Adipose tissue (tissue), 3 donors: ENCODE measurements around the gene MSH5. TPM values are rescaled to one million over a fixed set of nuclear protein-coding genes. Genes with fewer than 3 reads are reported as not detected.
A peak's percentile ranks its signal among the peaks of the same experiment; 100 is the strongest.
"Not testable (repeated sequence)": the region's sequence is repeated elsewhere in the genome, so short reads cannot be mapped to it uniquely, and the experiment has no call there.

Experiments used
- H3K27ac ChIP-seq: one replicate; pipeline ENCODE4 v1.5.1; 2013; ENCODE audit warnings: low read depth, low read length
- WGBS, 3 donors: extraction: QIAGEN DNeasy Blood & Tissue Kit; methylation state at CpG; one replicate each; pipeline ENCODE4 v1.1.7; 2013; 5-methylcytosine and 5-hydroxymethylcytosine counted together
- polyA plus RNA-seq, 3 donors: library from polyadenylated mRNA; stranded (reverse); fragments of 200-250 nt; gene quantifications; one replicate each; pipeline ENCODE4 v1.2.3, GENCODE V29; 2013
- donor health status: healthy with polysubstance abuse.
- donor health status: Bipolar disorder and iron deficiency.
- donor health status: healthy.

The MSH5 gene
- polyA plus RNA-seq, 3 donors = 2.4 to 4.4 (median 3.9) TPM

DNA sequence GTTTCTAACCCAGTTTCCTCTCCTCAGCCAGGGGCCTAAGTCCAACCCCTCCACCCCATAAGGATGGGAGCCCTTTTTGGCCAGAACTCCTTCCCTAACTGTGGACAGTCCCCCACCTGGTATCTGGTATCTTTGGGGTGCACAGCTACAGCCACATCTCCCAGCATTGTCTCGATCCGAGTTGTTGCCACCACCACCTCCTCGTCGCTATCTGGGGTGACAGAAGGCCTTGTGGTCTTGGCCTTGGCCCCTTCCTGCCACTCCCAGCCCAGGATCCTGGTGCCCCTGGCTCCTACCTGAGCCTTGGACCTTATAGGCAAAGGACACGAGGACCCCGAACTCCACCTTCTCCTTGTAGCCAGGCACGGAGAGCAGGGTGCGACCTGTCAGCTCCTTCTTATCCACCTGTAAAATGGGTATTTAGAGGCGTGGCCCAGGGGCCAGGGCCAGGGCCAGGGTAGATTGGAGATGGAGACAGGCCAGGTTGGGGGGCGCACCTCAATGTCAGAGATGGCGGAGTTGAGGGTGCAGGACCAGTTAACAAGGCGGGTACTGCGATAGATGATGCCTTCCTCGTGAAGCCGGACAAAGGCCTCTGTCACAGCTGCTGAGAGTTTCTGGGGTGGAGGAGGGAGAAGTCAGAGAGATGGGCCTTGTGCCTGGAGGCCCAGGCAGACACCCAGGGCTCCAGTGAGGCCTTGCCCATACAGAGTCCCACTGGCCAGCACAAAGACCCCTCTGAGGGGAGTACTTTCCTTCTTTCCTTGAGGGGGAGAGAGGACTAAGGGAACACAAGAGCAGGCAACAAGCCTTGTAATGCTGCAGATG is 44.5 kb downstream of the MSH5 start:
- no peak overlapping the region for H3K27ac ChIP-seq
- 92 to 95% (median 95%) methylated on average over 15 of the region's 15 CpGs for WGBS, 3 donors

DNA sequence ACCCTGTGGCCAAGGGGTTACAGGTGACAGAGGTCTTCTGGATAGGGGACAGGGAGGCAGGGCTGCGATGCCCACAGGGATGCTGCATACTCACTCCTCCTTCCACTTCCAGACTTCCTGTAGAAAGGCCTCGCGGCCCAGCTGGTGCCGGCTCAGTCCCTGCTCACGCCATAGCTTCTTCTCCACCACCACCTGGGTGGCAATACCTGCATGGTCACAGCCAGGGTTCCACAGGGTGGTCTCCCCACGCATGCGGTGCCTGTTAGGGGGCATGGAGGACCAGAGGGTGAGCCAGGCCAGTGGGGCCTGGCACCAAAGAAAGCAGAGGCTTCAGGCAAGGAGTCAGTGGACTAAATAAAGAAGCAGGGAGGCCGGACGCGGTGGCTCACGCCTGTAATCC is 45.7 kb downstream of the MSH5 start:
- WGBS, 3 donors = 95 to 96% (median 96%) methylated on average over 11 of the region's 11 CpGs
- no peak overlapping the region for H3K27ac ChIP-seq

DNA sequence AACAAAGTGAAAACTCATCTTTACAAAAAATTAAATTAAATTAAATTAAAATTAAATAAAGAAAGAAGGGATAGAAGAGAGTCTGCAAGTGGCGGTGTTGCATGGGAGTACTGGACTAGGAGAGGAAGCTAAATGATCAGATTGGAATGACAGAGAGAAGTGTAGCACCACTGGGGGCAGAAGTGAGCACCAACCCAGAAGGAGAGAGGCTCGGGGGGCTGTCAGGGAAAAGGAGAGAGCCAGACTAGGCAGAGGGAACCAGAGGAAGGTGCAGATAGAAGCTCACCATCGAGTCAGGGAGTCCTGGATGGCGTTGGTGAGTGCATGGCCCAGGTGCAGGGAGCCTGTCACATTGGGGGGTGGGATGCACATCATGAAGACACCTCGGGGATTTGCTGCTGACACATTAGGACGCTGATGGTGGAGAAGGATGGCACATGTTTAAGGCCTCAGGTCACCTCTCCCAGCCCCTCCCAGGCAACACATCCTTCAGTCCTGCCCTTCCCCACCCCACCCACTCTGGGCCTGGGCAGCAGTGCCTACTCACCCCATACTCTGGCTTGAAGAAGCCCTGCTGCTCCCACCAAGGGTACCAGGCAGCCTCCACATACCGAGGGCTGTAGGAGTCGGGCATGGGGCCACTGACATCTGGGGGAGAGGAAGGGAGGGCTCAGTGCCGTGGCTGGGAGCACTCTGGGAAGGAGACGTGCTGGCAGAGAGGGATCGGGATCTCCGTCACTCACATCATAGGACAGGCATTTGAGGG is 51.7 kb downstream of the MSH5 start:
- no peak overlapping the region for H3K27ac ChIP-seq
- 63 to 67% (median 65%) methylated on average over 12 of the region's 12 CpGs for WGBS, 3 donors

DNA sequence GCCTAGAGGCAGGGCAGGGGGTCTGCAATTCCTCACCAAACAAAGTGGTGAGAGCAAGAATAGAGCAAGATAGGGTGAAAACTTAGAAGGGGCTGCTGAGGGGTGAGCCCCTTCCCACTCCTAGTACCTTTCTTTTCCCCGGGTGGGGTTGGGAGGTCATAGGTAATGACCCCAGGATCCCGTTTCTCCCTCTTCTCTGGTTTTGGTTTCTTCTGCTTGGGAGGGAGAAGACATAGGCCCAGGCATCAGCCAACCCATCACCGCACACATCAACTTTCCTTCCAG is 52.2 kb downstream of the MSH5 start:
- 79 to 86% (median 84%) methylated on average over 3 of the region's 3 CpGs for WGBS, 3 donors

DNA sequence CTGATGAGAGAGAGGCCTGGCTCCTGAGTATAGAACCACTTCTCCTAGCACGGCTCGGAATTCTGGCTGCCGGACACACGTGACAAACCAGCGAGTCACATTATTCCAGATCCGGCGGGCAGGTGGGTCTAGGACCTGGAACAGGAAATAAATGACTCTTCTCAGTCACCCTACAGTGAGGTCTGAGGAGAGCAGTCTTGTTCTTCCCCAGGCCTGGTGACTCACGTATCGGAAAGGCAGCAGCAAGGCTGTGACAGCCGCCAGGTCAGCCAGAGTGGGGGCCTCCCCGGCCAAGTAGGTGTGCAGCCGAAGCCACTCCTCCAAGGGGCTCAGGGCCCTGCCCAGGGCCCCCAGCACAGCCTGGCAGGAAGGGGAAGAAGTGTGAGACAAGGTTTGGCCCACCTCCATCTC is 53.0 kb downstream of the MSH5 start:
- H3K27ac ChIP-seq = no peak overlapping the region
- WGBS, 3 donors = 76 to 90% (median 81%) methylated on average over 12 of the region's 12 CpGs

More for the DNA sequence above, 52.2 kb downstream of the MSH5 start:
- H3K27ac ChIP-seq = no peak overlapping the region

DNA sequence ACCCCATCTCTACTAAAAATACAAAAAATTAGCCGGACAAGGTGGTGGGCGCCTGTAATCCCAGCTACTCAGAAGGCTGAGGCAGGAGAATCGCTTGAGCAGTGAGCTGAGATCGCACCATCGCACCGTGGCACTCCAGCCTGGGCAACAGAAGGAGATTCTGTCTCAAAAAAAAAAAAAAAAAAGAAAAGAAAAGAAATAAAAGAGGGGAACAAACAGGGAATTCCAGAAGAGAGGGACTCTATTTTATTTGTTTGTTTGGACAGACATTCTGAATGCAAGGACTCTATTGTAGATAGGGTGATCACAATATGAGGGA is 54.1 kb downstream of the MSH5 start:
- not testable (repeated sequence) for H3K27ac ChIP-seq
- 82 to 92% (median 92%) methylated on average over 6 of the region's 6 CpGs for WGBS, 3 donors

DNA sequence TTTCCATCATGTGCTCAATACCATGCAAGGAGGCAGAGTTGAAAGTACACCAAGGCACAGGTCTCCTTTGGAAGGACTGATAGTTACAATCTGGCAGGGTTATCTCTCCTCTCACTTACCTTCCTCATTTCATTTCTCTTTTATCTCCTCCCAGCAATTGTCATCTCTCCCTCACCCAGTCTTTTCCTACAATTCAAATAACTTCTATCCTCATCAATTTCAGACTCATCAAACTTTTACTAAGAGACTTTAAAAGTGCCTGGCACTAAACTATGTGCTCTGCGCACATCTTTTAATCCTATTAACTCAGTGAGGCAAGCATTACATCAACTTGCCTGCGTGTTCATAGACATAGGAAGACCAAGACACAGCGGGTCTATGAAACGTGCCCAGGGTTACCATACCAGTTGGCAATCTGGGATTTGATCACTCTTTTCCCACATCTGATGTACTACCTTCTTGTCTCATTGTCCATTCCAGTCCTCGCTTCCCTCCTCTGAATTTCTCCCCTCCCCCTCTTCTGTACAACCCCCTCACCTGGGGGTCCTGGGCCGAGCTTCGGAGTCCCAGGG is 54.6 kb downstream of the MSH5 start:
- peak overlapping the region; percentile 13 for H3K27ac ChIP-seq
- WGBS, 3 donors = 11 to 19% (median 15%) methylated on average over 7 of the region's 7 CpGs

DNA sequence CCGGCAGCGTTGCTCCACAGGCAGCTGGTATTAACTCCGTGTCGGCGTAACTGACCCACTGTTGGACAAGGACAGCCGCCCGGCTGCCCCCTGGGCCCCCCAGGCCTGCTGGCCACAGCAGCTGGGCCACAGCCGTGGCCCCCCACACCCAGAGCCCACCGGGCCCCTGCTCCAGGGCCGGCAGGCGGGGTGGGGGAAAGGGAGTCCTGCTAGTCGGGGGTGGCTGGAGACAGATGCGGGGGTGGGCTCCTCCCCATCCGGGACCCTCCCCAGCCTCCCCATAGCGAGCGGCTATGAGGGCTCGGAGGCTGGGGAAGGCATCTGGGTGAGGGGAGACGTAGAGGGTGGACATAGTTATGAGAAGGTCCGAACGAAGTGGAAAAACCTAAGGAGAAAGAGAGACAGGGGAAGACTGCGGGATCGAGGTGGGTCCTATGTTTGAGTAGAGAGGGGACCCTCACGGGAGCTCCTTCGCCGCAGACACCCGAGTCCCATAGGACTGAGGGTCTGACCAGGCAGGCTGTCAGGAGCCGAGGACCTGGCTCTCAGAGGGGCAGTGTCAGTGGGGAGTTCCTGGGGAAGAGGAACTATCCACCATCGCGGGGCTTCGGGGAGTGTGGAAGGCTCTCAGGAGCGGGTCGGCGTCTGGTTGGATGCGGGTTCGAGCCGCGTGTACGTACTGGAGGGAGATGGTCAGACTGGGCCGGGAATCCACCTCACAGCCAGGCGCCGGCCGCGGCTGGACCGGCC is 55.2 kb downstream of the MSH5 start:
- 0 to 1% (median 1%) methylated on average over 43 to 44 of the region's 44 CpGs for WGBS, 3 donors
- peak overlapping the region; percentile 89 for H3K27ac ChIP-seq

DNA sequence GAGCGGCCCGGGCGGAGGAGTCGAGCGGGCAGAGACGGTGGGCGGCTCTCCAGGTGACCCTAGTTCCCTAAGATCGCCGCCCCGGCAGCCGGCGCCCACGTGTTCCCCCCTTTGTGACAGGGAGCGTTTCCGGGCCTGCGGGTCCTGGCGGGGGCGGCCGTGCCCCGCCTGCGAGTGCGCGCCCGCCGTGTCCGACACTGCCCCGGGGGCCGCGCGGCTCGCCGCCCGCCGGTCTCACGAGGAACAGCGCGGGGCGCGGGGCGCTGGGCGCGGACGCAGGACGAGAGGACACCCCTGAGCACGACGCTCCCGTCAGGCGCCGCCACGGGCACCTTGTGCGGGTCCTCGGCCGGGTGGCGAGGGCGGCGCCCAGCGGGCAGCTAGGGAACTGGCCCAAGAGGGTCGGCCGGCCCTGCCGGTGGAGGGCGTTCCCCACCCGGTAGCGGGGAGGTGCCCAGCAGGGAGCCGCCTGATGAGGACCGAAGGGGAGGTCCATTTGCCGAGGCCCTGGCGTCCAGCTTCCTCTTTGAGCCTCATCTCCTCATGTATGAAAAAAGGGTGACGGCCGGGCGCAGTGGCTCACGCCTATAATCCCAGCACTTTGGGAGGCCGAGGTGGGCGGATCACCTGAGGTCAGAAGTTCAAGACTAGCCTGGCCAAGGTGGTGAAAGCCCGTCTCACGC is 56.0 kb downstream of the MSH5 start, which contains the start of gene VARS1:
Gene VARS1 (minus strand): TSS at position 137 of the 683 bp plus-strand sequence. CDS start 535 bp downstream, outside the sequence.
- 0 to 1% (median 1%) methylated on average over 65 to 75 of the region's 75 CpGs for WGBS, 3 donors
- H3K27ac ChIP-seq = peak within 1 kb of the TSS; percentile 89

DNA sequence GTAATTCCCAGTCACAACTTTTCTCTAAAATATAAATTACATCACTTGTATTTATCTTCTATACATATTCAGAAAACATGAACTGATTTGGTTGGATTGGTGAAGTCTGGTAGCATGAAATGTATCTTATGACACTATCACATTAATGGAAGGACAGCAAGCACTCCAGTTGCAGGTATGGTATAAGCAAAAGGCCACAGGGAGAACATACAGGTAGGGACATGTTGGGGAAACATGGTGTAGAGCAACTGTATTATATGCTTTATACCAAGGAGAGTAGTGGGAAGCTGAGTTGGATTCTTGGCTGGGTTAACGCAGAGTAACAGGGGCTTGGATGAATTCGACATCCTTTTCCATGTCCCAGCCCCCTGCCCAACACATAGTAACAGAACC is 57.2 kb downstream of the MSH5 start:
- no peak overlapping the region for H3K27ac ChIP-seq
- 82 to 92% (median 83%) methylated on average over 2 of the region's 2 CpGs for WGBS, 3 donors

DNA sequence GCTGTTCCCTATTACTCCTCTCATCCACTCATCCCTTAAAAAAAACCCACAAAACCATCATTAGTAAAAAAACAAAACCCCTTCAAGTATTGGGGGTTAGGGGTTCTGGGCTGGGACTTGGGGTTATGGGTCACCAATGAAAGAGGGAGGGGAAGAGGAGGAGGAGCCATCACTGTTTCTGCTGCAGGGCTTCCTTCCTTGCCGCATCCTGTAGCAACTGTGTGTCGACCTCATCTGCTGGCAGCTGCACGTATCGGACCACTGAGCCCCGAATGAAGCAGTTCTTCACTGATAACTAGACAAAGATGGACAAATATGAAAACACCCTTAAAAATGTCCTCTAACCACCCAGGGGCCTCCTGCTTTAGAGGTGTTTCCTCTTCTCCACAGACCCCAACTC is 57.8 kb downstream of the MSH5 start:
- H3K27ac ChIP-seq = no peak overlapping the region

DNA sequence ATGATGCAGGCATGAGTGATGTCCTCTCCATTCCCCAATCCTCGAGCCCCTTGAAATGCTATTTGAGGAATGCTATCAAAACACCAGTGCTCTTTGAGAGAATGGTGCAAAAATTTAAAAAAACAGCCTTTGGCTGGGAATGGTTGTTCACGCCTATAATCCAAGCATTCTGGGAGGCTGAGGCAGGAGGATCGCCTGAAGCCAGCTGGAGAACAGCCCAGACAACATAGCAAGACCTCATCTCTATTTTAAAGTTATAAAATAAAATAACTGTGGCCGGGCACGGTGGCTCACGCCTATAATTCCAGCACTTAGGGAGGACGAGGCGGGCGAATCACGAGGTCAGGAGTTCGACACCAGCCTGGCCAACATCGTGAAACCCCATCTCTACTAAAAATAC is 60.0 kb downstream of the MSH5 start:
- 73 to 92% (median 77%) methylated on average over 12 of the region's 12 CpGs for WGBS, 3 donors
- no peak overlapping the region for H3K27ac ChIP-seq

More for the DNA sequence above, 57.8 kb downstream of the MSH5 start:
- WGBS, 3 donors = 27 to 78% (median 36%) methylated on average over 5 of the region's 5 CpGs

DNA sequence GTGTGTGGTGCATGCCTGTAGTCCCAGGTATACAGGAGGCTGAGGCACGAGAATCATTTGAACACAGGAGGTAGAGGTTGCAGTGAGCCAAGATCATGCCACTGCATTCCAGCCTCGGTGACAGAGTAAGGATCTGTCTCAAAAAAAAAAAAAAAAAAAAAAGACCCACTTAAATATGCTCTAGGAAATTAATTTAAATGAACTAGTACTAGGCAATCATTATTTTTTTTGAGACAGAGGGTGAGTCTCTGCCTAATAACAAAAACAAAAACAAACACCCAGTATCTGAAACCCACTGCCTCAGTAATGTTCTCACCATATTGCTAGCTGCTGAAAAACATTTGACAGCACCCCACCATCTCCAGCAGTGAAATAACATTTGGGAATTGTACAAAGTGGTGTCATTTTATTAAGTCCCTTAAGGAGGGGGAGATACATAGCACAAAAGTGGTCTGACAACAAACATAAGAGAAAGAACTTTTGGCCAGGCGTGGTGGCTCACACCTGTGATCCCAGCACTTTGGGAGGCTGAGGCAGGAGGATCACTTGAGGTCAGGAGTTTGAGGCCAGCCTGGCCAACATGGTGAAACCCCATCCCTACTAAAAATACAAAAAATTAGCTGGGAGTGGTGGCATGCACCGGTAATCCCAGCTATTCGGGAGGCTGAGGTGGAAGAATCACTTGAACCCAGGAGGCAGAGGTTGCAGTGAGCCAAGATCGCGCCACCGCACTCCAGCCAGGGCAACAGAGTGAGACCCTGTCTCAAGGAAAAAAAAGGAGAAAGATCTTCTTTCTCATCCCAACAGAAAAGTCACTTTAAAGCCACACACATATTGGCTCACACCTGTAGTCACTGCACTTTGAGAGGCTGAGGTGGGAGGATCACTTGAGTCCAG is 61.5 kb downstream of the MSH5 start:
- not testable (repeated sequence) for H3K27ac ChIP-seq
- 96% methylated on average over 8 of the region's 8 CpGs for WGBS, 3 donors

DNA sequence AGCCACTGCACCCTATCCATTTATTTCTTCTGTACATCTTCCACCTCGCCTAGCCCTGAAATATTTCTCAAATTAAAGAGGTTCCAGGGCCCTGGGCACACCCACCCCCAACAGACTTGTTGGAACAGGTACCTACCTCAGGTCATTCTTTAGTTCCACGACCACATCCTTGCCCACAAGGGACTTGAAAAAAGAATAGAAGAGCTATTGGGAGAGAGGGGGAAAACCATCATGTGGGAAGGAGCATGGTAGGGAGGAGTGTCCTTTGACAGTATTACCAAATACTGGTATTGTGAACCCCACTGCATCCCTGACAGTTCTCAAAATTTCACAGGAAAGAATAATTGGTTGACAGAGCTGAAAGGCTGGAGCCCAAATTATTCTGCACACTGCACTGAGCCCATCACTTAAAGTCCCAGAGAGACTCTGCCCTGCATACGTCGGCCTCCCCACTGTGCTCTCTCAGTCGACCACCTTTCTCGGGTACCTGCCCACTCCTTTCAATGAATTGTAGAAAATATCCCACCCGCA is 66.2 kb downstream of the MSH5 start:
- H3K27ac ChIP-seq = peak overlapping the region; percentile 77
- 12 to 16% (median 15%) methylated on average over 7 of the region's 7 CpGs for WGBS, 3 donors

DNA sequence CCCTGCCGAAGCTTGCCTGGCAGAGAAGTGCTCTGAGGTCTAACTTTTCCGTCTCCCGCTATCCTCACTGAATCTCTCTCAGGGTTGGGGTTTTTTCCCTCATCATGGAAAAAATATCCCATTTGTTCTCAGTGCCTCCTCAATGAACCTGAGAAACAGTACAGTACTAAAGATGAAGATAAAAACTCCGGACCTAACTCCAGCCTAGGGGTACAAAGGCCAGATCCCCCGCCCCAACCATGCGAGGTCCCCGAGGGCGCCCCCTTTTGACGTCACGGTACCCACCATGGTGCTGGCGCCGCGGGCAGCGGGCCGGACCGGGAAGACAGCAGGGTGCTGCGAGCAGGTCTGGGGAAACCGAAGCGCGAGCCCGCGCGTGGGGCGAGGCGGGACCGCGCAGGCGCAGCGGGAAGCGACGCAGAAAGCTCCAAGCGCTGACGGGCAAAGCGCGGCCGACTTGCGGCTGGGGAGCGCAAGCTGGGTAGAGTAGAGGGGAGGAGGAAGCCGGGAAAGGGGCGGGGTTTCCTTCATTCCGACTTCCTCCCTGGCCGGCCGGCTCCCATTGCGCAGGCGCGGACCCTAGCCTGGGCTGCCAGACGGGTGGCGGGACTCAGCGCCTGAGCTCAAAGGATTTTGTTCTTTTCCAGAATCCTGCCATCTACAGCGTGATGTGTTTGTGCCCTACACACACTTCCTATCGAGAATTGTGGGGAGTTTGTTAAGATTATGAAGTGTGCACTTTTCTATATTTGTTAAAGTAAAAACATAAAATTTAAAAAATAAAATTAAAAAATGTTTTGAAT is 66.9 kb downstream of the MSH5 start, which contains the start of gene LSM2:
Gene LSM2 (minus strand): TSS at position 497 of the 803 bp plus-strand sequence. CDS start 209 bp downstream, at position 288.
- peak within 1 kb of the TSS; percentile 77 for H3K27ac ChIP-seq
- 0% methylated on average over 50 to 51 of the region's 51 CpGs for WGBS, 3 donors

DNA sequence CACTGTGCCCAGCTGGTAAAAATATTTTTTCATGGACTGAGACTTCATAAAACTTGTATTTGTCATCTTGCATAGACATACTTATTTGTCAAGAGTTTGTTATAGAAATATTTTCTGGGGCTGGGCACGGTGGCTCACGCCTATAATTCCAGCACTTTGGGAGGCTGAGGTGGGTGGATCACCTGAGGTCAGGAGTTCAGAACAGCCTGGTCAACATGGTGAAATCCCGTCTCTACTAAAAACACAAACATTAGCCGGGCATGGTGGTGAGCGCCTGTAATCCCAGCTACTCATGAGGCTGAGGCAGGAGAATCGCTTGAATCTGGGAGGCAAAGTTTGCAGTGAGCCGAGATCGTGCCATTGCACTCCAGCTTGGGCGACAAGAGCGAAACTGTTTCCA is 68.8 kb downstream of the MSH5 start:
- not testable (repeated sequence) for H3K27ac ChIP-seq
- 92 to 96% (median 95%) methylated on average over 10 of the region's 10 CpGs for WGBS, 3 donors
